Upper lobe of left lung (tissue), 6 donors: Measurements from ENCODE around the gene XRRA1. TPM values are rescaled to one million over a fixed set of nuclear protein-coding genes. Genes with fewer than 3 reads are reported as not detected.
"Not testable (repeated sequence)": the region's sequence is repeated elsewhere in the genome, so short reads cannot be mapped to it uniquely, and the experiment has no call there.

Source experiments
- ATAC-seq, 2 donors: fragments of 200-7000 bp; cut with Tn5 transposase; one replicate each; pipeline ENCODE4 v1.9.1; 2022; ENCODE audit warnings: mild to moderate bottlenecking in 2 of 2, moderate library complexity in 2 of 2; ENCODE audit not compliant: low FRiP score in 2 of 2
- DNase-seq, 2 donors: peaks; one replicate each; pipeline ENCODE4 v3.0.0-alpha.2; 2019 to 2020
- H3K27ac ChIP-seq, 4 donors: fragments of 200-600 bp; sonication (generic); one replicate each; pipeline ENCODE4 v1.5.1; 2016 to 2019
- H3K27me3 ChIP-seq, 4 donors: fragments of 200-600 bp; sonication (generic); one replicate each; pipeline ENCODE4 v1.5.1; 2017 to 2019
- H3K36me3 ChIP-seq, 4 donors: fragments of 200-600 bp; sonication (generic); one replicate each; pipeline ENCODE4 v1.5.1; 2016 to 2019
- H3K4me1 ChIP-seq, 4 donors: fragments of 200-600 bp; sonication (generic); one replicate each; pipeline ENCODE4 v1.5.1; 2018 to 2019
- H3K4me3 ChIP-seq, 4 donors: fragments of 200-600 bp; sonication (generic); one replicate each; pipeline ENCODE4 v1.5.1; 2017 to 2019; ENCODE audit warnings: mild to moderate bottlenecking in 2 of 4, moderate library complexity in 1 of 4
- H3K9me3 ChIP-seq, 4 donors: fragments of 200-600 bp; sonication (generic); one replicate each; pipeline ENCODE4 v1.5.1; 2018 to 2019
- CTCF ChIP-seq, 6 experiments: fragments of 450-650 bp in 4 of 6; fragments of 200-600 bp in 2 of 6; sonication (generic) in 2 of 6; IDR thresholded peaks; one replicate each; pipeline ENCODE4 v1.5.1; 2016 to 2019; ENCODE audit warnings: antibody characterized with exemption in 6 of 6
- EP300 ChIP-seq, 4 donors: sonication (generic); formaldehyde crosslinking; IDR thresholded peaks; one replicate each; pipeline ENCODE4 v1.5.1; 2017; ENCODE audit warnings: antibody characterized with exemption in 4 of 4, control low read depth in 2 of 4
- POLR2A ChIP-seq, 4 donors: fragments of 450-650 bp; IDR thresholded peaks; one replicate each; pipeline ENCODE4 v1.5.1; 2016 to 2017; ENCODE audit warnings: antibody characterized with exemption in 4 of 4, mild to moderate bottlenecking in 2 of 4
- POLR2AphosphoS5 ChIP-seq, 2 donors: sonication (generic); formaldehyde crosslinking; IDR thresholded peaks; one replicate each; pipeline ENCODE4 v1.5.1; 2017; ENCODE audit warnings: antibody characterized with exemption in 2 of 2
- WGBS, 2 donors: methylation state at CpG; one replicate each; pipeline ENCODE4 v1.1.5; 2017 to 2018; 5-methylcytosine and 5-hydroxymethylcytosine counted together
- total RNA-seq, 6 donors: library from RNA; depleted of rRNA in 4 of 6; stranded (reverse); fragments of >200 nt in 4 of 6; gene quantifications; one replicate each; pipeline versions ENCODE4 v1.1.0 to v1.2.1, GENCODE V29; 2016 to 2021
- donor health status: DM: no; HTN: no; CAD: no; lungs with moderate emphysema.
- donor health status: DM: no; HTN: yes; CAD: no; lungs with severe emphysema.

Gene XRRA1
- total RNA-seq, 6 donors from 2014 or later: 9.4 to 25.1 (median 16.7) TPM

DNA sequence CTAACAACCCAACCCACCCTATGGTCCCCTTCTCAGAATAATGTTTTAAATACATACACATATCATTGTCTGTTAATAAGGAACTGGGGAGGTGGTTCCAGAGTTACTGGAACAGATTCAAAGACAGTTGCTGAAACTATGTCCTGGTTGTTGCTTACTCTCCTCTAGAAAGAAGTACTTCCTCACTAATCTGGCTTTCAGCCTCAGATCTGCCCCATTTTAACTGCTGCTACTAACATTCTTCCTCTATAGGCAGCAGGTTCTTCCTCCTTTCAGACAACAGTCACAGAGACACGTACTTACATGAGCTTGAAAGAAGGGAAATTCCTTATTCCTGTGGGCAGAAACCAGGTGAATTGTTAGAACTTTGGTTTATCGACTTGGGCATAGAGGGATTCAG, 31.7 kb upstream of the XRRA1 start:
- Histone ChIP-seq H3K27me3 (no peaks in the 10 kb centered on the region), H3K36me3 (peaks cover 0 to 44% (median 18%) of the 10 kb centered on the region in 4 donors), H3K9me3 (no peaks in the 10 kb centered on the region), H3K27ac (no peak overlapping the region), H3K4me3 (no peak overlapping the region), H3K4me1 (no peaks in the 10 kb centered on the region)
- 80 to 82% methylated on average over 2 of the region's 2 CpGs for WGBS, 2 donors
- ATAC-seq (peak in 1 of 2 donors; percentile 32), DNase-seq (no peak)
- TF ChIP-seq POLR2AphosphoS5 (IDR thresholded peaks at IDR 0.05) (no peak), POLR2A (IDR thresholded peaks at IDR 0.05) (no peak), CTCF (IDR thresholded peaks at IDR 0.05) (no peak), EP300 (IDR thresholded peaks at IDR 0.05) (no peak)

GRCh38 chr11:74978041-74978440, 29.1 kb upstream of the XRRA1 start:
- H3K27me3 ChIP-seq: no peaks in the 10 kb centered on the region
- DNase-seq: no peak
- peaks cover 0 to 70% (median 27%) of the 10 kb centered on the region in 4 donors for H3K36me3 ChIP-seq
- no peaks in the 10 kb centered on the region for H3K9me3 ChIP-seq
- no peak for ATAC-seq
- H3K27ac ChIP-seq: no peak overlapping the region
- H3K4me3 ChIP-seq: no peak overlapping the region
- TF ChIP-seq EP300 (IDR thresholded peaks at IDR 0.05) (no peak), POLR2A (IDR thresholded peaks at IDR 0.05) (no peak), POLR2AphosphoS5 (IDR thresholded peaks at IDR 0.05) (no peak), CTCF (IDR thresholded peaks at IDR 0.05) (no peak)
- 95 to 97% methylated on average over 4 of the region's 4 CpGs for WGBS, 2 donors
- no peaks in the 10 kb centered on the region for H3K4me1 ChIP-seq

- Histone ChIP-seq H3K4me3 (no peak overlapping the region), H3K27ac (no peak overlapping the region), H3K9me3 (no peaks in the 10 kb centered on the region), H3K36me3 (peaks cover 0 to 100% (median 37%) of the 10 kb centered on the region in 4 donors), H3K27me3 (no peaks in the 10 kb centered on the region), H3K4me1 (no peaks in the 10 kb centered on the region)
- WGBS, 2 donors: 88 to 89% methylated on average over 6 of the region's 6 CpGs
- TF ChIP-seq EP300 (IDR thresholded peaks at IDR 0.05) (no peak), CTCF (IDR thresholded peaks at IDR 0.05) (no peak), POLR2A (IDR thresholded peaks at IDR 0.05) (no peak), POLR2AphosphoS5 (IDR thresholded peaks at IDR 0.05) (no peak)
- no peak for DNase-seq
- ATAC-seq: no peak
Observed at GRCh38 chr11:74971424-74971823, 22.5 kb upstream of the XRRA1 start.

DNA sequence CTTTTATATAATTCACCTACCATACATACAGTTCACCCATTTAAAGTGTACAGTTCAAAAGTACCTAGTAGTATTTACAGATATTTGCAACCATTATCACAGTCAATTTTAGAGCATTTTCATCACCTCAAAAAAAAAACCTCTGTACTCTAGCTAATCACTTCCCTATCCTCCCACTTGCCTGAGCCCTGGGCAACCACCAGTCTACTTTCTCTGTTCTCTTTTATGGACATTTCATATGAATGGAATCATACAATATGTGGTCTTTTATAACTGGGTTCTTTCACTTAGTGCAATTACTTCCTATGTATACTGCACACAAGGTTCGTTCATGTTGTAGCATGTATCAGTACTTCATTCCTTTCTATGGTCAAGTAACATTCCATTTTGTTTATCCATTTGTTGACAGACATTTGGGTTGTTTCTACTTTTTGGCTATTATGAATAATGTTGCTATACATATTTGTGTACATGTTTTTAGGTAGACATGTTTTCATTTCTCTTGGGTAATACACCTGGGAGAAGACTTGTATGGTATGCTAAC, 22.0 kb upstream of the XRRA1 start:
- WGBS, 2 donors: 85 to 92% methylated on average over 1 of the region's 1 CpG
- TF ChIP-seq POLR2A (IDR thresholded peaks at IDR 0.05): no peak
- no peak for TF ChIP-seq EP300 (IDR thresholded peaks at IDR 0.05)
- TF ChIP-seq POLR2AphosphoS5 (IDR thresholded peaks at IDR 0.05): no peak
- no peak for TF ChIP-seq CTCF (IDR thresholded peaks at IDR 0.05)
- H3K4me1 ChIP-seq: no peaks in the 10 kb centered on the region
- peaks cover 0 to 100% (median 33%) of the 10 kb centered on the region in 4 donors for H3K36me3 ChIP-seq
- ATAC-seq: no peak
- no peak overlapping the region for H3K27ac ChIP-seq
- no peak for DNase-seq
- no peaks in the 10 kb centered on the region for H3K27me3 ChIP-seq
- no peak overlapping the region for H3K4me3 ChIP-seq
- H3K9me3 ChIP-seq: no peaks in the 10 kb centered on the region

GRCh38 chr11:74966651-74967050, 17.8 kb upstream of the XRRA1 start:
- H3K9me3 ChIP-seq: no peaks in the 10 kb centered on the region
- DNase-seq: no peak
- no peaks in the 10 kb centered on the region for H3K27me3 ChIP-seq
- H3K4me1 ChIP-seq: peaks cover 3 to 13% (median 6%) of the 10 kb centered on the region in 4 donors
- H3K27ac ChIP-seq: no peak overlapping the region
- TF ChIP-seq EP300 (IDR thresholded peaks at IDR 0.05) (no peak), POLR2AphosphoS5 (IDR thresholded peaks at IDR 0.05) (no peak), POLR2A (IDR thresholded peaks at IDR 0.05) (no peak), CTCF (IDR thresholded peaks at IDR 0.05) (no peak)
- H3K4me3 ChIP-seq: no peak overlapping the region
- ATAC-seq: no peak
- peaks cover 0 to 68% (median 14%) of the 10 kb centered on the region in 4 donors for H3K36me3 ChIP-seq
- 92 to 94% methylated on average over 5 of the region's 5 CpGs for WGBS, 2 donors

- not testable (repeated sequence) for H3K9me3 ChIP-seq, ATAC-seq, H3K4me3 ChIP-seq, H3K27ac ChIP-seq, H3K27me3 ChIP-seq, DNase-seq
- Histone ChIP-seq H3K36me3 (peaks cover 0 to 18% (median 0%) of the 10 kb centered on the region in 4 donors), H3K4me1 (peaks cover 11 to 35% (median 15%) of the 10 kb centered on the region in 4 donors)
- WGBS, 2 donors: 86 to 94% methylated on average over 6 of the region's 6 CpGs
Observed at GRCh38 chr11:74960128-74960527, 11.2 kb upstream of the XRRA1 start.
